Middle frontal gyrus (tissue), 1 donor: ENCODE results near the gene ZBED4.
"Not testable (repeated sequence)": the region's sequence is repeated elsewhere in the genome, so short reads cannot be mapped to it uniquely, and the experiment has no call there.

Experiments used
- DNase-seq: peaks from one replicate; pipeline ENCODE4 v3.0.0-alpha.2; 2015; ENCODE audit warnings: low spot score; ENCODE audit errors: extremely low spot score

Gene ZBED4, protein sequence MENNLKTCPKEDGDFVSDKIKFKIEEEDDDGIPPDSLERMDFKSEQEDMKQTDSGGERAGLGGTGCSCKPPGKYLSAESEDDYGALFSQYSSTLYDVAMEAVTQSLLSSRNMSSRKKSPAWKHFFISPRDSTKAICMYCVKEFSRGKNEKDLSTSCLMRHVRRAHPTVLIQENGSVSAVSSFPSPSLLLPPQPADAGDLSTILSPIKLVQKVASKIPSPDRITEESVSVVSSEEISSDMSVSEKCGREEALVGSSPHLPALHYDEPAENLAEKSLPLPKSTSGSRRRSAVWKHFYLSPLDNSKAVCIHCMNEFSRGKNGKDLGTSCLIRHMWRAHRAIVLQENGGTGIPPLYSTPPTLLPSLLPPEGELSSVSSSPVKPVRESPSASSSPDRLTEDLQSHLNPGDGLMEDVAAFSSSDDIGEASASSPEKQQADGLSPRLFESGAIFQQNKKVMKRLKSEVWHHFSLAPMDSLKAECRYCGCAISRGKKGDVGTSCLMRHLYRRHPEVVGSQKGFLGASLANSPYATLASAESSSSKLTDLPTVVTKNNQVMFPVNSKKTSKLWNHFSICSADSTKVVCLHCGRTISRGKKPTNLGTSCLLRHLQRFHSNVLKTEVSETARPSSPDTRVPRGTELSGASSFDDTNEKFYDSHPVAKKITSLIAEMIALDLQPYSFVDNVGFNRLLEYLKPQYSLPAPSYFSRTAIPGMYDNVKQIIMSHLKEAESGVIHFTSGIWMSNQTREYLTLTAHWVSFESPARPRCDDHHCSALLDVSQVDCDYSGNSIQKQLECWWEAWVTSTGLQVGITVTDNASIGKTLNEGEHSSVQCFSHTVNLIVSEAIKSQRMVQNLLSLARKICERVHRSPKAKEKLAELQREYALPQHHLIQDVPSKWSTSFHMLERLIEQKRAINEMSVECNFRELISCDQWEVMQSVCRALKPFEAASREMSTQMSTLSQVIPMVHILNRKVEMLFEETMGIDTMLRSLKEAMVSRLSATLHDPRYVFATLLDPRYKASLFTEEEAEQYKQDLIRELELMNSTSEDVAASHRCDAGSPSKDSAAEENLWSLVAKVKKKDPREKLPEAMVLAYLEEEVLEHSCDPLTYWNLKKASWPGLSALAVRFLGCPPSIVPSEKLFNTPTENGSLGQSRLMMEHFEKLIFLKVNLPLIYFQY

DNA sequence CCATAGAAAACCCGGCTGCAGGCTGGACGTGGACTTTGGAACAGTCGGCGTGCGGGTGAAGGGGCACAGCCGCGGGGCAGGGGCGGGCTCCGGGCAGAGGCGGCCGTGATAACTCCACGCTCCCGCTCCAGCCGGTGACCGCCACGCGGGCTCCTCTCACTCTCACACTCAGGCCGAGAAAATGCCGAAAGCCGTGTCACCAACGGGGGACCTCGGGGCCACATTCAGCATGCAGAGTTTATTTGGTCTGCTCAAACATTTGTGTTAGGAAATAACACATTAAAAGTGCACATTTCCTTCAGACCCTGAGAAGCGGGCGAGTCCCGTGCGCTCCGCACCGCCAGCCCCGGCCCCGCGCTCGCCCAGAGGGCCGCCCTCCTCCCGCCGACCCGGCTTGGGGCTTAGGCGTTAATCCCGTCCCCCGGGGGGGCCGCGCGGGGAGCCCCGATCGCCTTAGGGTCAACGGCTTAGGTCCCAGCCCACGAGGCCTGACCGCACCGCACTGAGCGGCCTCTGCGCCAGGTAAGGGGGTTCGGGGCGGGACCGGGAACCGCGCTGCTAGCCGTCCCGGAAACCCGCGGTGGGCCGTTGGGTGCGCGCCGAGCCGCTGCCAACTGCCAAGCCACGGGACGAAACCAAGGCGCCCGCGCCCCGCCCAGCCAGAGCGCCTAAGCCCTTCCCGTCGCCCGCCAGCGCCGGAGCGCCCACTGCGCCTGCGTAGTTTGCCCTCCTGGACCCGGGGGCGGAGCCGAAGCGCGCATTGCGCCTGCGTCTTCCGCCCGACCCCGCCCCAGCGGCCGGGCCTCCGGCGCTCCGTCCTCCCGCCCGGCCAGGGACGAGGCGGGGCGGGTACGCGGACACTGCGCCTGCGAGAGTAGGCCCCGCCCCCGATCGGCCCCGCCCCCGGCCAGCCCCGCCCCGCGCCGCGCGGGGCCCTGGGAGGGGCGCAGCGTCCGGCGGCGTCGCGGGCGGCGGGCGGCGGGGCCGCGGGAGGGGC is at the start of gene ZBED4:
Gene ZBED4 (plus strand): TSS at position 947 of the 997 bp plus-strand sequence. CDS start 29,819 bp downstream, outside the sequence.
- DNase-seq, result peak; percentile 94

DNA sequence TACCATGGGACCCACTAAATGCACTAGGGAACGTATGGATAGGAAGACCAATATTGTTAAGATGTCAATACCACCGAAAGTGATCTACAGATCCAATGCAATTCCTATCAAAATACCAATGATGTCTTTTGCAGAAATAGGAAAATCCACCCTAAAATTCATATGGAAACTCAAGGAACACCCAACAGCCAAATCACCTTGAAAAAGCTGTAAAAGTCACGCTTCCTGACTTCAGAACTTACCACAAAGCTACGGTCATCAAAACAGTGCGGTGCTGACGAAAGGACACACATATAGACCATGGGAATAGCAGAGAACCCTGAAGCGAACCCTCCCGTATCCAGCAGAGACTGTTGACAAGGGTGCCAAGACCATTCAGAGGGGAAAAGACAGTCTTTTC is 46.5 kb upstream of the ZBED4 start:
- no peak for DNase-seq

DNA sequence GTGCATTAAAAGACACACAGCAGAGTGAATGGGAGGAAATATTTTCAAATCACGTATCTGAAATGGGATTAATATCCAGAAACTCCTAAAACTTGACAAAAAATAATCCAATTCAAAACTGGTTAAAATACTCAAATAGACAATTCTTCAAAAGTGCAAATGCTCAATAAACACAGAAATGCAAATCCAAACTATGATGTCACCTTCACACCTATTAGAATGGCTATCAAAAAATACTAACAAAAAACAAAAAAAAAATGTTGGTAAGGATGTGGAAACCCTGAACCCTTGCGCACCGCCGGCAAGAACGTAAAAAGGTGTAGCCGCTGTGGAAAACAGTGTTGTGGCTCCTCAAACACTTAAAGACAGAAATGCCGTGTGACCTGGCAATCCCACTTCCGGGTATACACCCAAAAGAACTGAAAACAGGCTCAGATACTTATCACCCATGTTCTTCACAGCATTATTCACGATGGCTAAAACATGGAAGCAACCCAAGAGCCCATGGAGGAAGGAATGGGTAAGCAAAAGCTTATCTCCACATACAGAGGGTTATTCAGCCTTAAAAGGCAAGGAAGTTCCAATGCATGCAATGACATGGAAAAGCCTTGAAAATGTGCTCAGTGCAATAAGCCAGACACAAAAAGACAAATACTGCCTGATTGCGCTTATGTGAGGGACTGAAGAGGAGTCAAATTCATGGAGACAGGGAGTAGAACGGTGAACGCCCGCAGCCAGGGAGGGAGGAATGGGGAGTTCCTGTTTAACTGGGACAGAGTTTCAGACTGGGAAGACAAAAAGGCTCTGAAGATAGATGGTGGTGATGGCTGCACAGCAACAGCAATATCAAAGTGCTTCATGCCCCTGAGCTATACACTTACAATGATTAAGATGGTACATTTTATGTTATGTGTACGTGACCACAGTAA is 45.6 kb upstream of the ZBED4 start:
- DNase-seq, result no peak

DNA sequence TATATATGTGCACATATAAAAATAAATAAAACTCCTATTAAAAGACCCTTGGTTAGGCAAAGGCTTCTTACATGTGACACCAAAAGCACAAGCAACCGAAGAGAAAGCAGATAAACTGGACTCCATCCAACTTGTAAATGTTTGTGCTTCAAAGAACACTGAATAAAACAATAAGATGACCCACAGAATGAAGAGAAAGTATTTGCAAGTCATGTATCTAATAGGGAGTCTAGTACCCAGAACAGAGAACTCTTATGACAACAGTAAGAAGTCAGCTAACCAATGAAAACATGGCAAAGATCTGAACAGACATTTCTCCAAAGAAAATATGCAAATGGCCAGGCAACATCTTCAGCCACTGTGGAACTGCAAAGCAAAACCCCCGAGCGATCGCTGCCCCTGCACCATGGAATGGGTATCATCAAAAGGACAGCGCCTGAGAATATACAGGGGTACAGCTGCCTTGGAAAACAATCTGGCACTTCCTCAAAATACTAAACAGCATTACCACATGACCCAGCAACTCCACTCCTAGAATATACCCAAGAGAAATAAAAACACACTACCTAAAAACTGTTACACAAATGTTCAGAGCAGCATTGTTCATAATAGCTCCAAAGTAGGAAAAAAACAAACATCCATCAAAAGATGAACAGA is 43.2 kb upstream of the ZBED4 start:
- no peak for DNase-seq

DNA sequence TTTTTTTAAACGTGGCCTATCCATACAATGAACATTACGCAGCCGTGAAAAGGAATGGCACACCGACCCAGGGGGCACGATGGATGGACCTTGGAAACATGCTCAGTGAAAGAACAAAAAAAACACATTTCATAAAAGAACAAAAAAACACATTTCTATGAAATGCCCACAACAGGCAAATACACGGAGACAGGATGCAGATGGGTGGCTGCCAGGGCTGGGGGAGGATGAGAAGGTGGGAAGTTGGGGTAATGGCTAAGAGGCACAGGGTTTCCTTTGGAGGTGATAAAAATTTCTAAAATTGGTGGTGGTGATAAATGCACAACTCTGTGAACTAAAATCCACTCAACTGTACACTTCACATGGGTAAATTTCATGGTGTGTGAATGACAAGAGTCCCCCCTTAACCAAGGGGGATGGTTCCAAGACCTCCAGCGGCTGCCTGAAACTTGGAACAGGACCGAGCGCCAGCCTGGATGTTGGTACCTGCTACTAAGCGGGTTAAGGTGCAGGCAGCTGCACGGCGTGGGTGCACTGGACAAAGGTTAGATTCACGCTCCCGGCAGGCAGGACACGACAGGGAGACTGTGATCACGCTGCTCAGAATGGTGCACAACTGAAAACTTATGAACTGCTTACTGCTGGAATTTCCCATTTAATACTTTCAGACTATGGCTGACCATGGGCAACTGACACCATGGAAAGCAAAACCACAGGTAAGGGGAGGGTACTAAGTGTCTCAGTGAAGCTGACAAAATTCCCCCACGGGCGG is 42.4 kb upstream of the ZBED4 start:
- DNase-seq, result no peak

DNA sequence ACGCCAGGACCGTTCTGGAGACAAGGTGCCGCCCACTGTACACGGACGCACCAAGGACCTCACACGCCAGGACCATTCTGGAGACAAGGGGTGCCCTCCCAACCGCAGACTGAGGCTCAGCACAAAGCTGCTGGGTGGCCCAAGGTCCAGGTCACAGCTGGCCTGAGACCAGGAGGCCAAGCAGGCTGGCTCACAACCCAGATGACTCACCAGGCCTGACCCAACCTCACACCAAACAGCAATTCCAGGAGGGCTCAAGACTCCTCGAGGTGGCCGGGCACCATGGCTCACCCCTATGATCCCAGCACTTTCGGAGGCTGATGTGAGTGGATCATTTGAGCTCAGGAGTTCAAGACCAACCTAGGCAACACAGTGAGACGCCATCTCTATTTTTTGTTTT is 40.8 kb upstream of the ZBED4 start:
- DNase-seq, result no peak

DNA sequence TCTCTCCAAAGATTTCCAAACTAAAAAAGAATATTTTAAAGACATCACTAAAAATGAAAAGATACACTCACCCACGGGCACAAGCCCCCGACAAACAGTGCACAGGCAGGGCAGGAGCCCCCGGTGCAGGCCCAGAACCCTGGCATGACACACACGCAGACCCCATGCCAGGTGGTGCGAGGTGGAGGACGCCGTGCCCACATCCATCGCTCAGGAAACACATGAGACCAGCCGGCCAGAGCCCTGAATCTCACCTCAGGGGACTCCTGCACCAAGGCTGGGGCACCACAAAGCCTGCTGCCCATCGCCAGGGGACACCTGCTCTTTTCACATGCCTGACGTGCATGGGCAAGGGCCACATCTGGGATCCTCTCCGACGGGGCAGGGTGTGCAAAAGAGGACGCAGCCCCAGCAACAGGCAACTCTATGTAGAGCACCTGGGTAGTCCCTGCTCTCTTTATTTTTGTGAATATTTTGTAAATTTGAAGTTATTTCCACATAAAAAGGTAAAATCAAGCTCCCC is 39.4 kb upstream of the ZBED4 start:
- DNase-seq, result no peak

DNA sequence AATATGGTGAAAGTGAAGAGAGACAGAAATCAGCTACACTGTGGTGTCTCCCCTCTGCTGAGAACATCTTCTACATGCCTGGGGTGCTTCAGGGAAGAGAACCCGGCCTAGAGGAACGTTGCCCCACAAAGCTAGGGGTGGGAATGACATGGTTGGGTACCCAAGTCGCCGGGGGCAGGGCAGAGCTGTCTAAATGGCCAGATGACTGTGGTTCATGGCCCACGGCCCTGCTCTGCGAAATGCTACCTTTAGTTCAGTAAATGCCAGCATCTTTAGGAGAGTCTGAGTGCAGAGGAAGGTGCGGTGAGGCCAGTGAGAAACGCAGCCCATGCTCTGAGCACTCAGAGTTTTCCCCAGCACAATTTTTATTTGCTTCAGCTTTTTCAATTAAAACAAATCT is 38.8 kb upstream of the ZBED4 start:
- no peak for DNase-seq

DNA sequence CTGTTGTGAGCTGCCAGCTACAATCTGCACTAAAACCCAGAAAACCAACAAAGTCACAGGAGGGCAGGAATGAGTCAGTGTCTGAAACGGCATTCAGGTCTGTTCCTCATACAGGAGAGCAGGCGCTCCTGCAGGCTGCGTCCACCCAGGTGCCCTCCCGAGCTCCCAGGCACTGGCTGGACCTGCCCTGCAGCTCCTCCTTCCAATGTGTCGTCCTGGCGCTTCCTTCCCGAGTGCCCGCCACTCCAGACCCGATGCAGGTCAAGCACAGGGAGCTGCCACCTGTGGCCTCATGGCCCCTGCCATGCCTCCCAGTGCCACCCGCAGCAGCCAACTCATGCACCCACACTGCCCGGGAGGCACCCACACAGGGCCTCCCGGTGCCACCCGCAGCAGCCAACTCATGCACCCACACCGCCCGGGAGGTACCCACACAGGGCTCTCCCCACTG is 38.0 kb upstream of the ZBED4 start:
- DNase-seq, result no peak

DNA sequence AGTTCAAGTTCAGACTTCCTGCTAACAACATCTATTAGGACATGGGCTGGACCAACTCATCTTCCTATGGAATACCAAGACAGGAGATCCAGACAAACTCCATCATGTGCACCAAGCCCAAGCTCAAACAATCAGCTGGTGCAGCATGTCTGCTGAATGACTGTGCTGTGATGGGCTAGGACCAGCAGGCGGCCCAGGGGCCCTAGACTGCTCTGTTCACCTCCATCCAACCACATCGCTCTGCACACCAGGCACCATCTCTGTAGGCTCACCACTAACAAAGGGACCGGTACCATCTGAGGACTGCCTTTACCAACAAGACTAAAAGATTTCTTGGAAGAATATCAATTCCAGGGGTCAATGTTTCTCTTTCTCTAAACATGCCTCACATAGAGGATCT is 36.3 kb upstream of the ZBED4 start:
- no peak for DNase-seq

DNA sequence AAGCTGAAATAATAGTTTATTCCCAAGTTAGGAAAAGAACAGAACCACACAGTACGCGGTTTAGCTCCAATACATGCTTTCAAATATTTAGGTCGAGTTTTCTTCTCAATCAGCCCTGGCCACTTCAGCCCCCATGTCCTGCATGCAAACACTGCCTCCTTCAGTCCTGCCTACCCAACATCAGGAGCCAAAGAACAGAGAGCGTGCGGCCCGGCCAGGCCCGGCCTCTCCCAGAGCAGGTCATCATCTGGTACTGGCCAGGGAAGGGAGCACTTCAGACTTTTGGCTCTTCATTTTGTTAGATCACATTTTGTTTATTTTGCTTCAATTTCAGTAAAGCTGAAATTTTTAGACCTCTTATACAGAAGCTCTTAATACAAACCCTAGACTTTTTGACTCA is 32.7 kb upstream of the ZBED4 start:
- no peak for DNase-seq

DNA sequence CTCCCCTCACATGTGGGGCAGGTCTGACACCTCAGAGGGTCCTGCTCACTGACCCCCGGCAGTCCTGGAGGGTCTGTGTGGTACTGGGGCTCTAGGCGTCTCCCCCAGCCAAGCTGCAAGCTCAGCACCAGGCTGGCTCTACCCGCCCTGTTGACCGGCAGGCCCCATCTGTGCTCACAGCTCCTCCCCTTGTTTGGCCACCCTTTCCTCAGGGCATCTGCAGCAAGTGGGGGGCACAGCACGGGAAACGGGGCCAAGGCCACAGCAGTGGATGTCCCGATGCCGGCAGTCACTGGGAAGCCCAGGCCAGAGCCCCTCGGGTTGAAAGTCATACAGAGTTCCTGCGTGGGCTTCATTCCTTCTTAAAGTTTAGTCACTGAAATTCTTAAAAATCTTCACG is 31.9 kb upstream of the ZBED4 start:
- not testable (repeated sequence) for DNase-seq

DNA sequence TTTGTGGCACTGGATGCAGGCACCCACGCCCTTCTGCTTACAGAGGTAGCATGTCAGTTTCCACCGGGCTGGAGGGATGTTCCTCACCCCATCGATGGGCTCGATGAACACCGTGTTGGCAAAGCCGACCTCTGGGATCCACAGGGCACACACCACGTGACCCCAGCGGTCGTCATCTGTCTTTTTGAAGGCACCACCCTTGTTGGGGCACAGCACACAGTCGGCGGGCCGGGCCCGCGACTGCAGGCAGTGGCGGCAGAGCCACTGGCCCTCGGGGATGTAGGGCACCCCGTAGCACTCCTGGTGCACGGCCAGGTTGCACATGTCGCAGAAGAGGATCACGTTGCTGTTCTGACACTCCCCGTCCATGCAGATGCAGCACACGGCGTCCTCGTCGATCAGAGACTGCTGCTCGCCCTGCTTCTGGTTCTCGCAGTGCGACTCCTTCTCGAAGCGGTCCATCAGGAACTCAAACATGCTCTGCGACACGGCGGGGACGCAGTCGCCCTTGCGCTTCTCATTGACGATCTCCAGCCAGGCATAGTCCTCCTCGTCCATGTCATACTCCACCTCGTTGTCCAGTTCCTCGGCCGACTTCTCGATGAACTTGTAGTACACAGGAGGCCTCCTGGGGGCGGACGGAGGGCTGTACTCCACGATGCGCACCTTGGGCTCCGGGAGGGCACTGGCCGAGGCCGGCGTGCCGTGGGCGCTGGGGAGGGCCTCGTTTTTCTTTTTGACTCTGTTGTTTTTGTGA is 30.2 kb upstream of the ZBED4 start:
- no peak for DNase-seq

DNA sequence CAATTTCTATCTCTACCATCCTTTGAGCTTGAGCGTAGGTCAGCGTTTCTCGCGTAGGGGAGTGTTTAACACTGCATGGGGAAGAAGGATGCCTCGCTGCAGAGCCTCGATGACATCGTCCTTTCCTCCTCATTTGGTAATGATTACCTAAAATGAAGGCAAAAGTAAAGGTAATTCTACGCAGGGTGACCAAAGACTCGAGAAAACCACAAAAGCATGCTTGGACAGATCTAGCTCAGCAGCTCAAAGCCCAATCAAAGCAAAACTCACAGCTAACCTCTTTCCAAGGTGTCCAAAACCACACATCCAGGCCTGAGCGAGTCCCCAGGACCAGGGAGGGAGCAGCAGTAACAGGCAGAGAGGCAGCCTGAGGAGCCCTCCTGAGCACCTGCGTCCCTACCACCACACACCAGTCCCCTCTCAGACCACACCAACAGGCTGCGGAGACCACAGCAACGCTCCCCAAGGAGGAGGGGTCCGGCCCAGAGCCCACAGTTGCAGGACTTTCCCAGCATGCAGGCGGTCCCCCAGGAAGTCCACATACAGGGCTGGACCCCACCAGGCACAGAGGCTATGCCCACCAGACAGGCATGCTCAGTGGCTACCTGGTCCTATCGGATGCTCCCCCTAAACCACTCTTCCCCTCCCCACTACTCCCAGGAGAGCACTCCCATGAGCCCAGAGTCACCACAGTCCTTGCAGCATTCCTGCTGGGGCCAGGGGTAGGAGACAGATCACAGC is 29.3 kb upstream of the ZBED4 start:
- DNase-seq, result no peak

DNA sequence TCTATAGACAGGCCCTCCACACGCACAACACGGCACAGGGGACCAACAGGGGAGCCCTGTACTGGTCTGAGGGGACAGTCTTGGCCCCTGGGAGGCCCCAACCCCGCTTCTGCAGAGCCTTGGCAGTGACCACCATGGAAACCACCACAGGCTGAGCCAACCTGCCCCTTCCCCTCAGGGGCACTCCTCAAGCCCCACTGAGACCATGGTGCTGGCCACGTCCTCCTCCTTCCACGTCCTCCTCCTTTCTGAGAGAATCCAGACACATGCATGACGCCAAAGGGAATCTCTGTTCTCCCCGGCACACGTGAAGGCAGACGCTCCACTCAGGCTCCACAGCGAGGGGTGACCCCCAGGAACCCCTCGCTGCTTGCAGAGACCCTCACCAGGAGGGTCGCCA is 28.7 kb upstream of the ZBED4 start:
- no peak for DNase-seq

DNA sequence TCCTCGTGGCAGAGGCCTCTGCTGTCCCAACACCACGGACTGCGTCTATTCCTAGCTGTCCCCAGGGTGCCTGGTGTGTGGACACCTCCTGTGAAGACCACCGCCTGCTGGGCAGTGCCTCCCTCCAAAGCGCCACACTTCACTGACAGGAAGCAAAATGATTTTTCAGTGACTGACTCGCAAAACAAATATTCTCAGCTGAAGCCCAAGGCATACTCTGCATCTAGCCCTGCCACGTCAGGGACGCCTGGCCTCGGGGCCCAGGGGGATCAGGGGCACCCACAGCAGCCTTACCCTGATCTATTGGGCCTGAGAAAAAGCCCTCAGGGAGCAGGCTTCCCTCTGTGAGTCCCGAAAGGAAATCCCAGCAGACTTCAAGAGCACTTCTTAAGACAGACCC is 28.2 kb upstream of the ZBED4 start:
- DNase-seq, result no peak
